ENCODE results near the gene VWF. TPM values are rescaled to one million over a fixed set of nuclear protein-coding genes. Genes with fewer than 3 reads are reported as not detected.
"Not testable (repeated sequence)": the region's sequence is repeated elsewhere in the genome, so short reads cannot be mapped to it uniquely, and the experiment has no call there.

Gene VWF
- total and polyA plus RNA-seq, 9 donors, result 47.8 to 98.6 (median 80.7) TPM

GRCh38 chr12:6025703-6026298 is 98.7 kb downstream of the VWF start:
- H3K36me3 ChIP-seq (ENCODE audit: control insufficient read depth, insufficient read depth, low read length); H3K27ac ChIP-seq (ENCODE audit: low read length); H3K27me3 ChIP-seq (ENCODE audit: control insufficient read depth, insufficient read depth, low read length); H3K4me1 ChIP-seq (ENCODE audit: control insufficient read depth, insufficient read depth, low read length); H3K9me3 ChIP-seq (replicated peaks; ENCODE audit: control insufficient read depth, low read depth, low read length); DNase-seq; H3K4me3 ChIP-seq (ENCODE audit: low read length): not testable (repeated sequence)
- 73% methylated on average over 6 of the region's 9 CpGs for WGBS (ENCODE audit: insufficient coverage)

- H3K4me3 ChIP-seq (ENCODE audit: low read length); H3K9me3 ChIP-seq (replicated peaks; ENCODE audit: control insufficient read depth, low read depth, low read length); H3K27me3 ChIP-seq (ENCODE audit: control insufficient read depth, insufficient read depth, low read length); H3K27ac ChIP-seq (ENCODE audit: low read length); H3K4me1 ChIP-seq (ENCODE audit: control insufficient read depth, insufficient read depth, low read length); DNase-seq; H3K36me3 ChIP-seq (ENCODE audit: control insufficient read depth, insufficient read depth, low read length): not testable (repeated sequence)
- 59% methylated on average over 2 of the region's 2 CpGs for WGBS (ENCODE audit: insufficient coverage)
Observed at GRCh38 chr12:6024066-6024465, 100.4 kb downstream of the VWF start.

GRCh38 chr12:6020930-6021329 is 103.5 kb downstream of the VWF start:
- 20% methylated on average over 1 of the region's 5 CpGs for WGBS (ENCODE audit: insufficient coverage)
- Histone ChIP-seq H3K36me3 (ENCODE audit: control insufficient read depth, insufficient read depth, low read length) (no peaks in the 10 kb centered on the region), H3K4me1 (ENCODE audit: control insufficient read depth, insufficient read depth, low read length) (no peaks in the 10 kb centered on the region), H3K9me3 (replicated peaks; ENCODE audit: control insufficient read depth, low read depth, low read length) (no peaks in the 10 kb centered on the region), H3K4me3 (ENCODE audit: low read length) (no peak overlapping the region), H3K27me3 (ENCODE audit: control insufficient read depth, insufficient read depth, low read length) (no peaks in the 10 kb centered on the region), H3K27ac (ENCODE audit: low read length) (no peak overlapping the region)
- DNase-seq, result peak; percentile 26

GRCh38 chr12:6020511-6020910 is 104.0 kb downstream of the VWF start:
- not testable (repeated sequence) for H3K4me1 ChIP-seq (ENCODE audit: control insufficient read depth, insufficient read depth, low read length); H3K4me3 ChIP-seq (ENCODE audit: low read length); H3K27ac ChIP-seq (ENCODE audit: low read length); H3K9me3 ChIP-seq (replicated peaks; ENCODE audit: control insufficient read depth, low read depth, low read length); H3K36me3 ChIP-seq (ENCODE audit: control insufficient read depth, insufficient read depth, low read length); H3K27me3 ChIP-seq (ENCODE audit: control insufficient read depth, insufficient read depth, low read length); DNase-seq
- 89% methylated on average over 3 of the region's 10 CpGs for WGBS (ENCODE audit: insufficient coverage)

GRCh38 chr12:6019256-6019655 is 105.2 kb downstream of the VWF start:
- H3K4me1 ChIP-seq (ENCODE audit: control insufficient read depth, insufficient read depth, low read length); H3K9me3 ChIP-seq (replicated peaks; ENCODE audit: control insufficient read depth, low read depth, low read length); H3K27me3 ChIP-seq (ENCODE audit: control insufficient read depth, insufficient read depth, low read length); H3K36me3 ChIP-seq (ENCODE audit: control insufficient read depth, insufficient read depth, low read length); H3K27ac ChIP-seq (ENCODE audit: low read length); DNase-seq; H3K4me3 ChIP-seq (ENCODE audit: low read length): not testable (repeated sequence)
- WGBS (ENCODE audit: insufficient coverage), result 96% methylated on average over 4 of the region's 24 CpGs

GRCh38 chr12:6018265-6018664 is 106.2 kb downstream of the VWF start:
- DNase-seq, result no peak
- no peaks in the 10 kb centered on the region for H3K27me3 ChIP-seq (ENCODE audit: control insufficient read depth, insufficient read depth, low read length)
- H3K4me3 ChIP-seq (ENCODE audit: low read length), result no peak overlapping the region
- no peaks in the 10 kb centered on the region for H3K4me1 ChIP-seq (ENCODE audit: control insufficient read depth, insufficient read depth, low read length)
- H3K36me3 ChIP-seq (ENCODE audit: control insufficient read depth, insufficient read depth, low read length), result no peaks in the 10 kb centered on the region
- 92% methylated on average over 6 of the region's 10 CpGs for WGBS (ENCODE audit: insufficient coverage)
- no peaks in the 10 kb centered on the region for H3K9me3 ChIP-seq (replicated peaks; ENCODE audit: control insufficient read depth, low read depth, low read length)
- H3K27ac ChIP-seq (ENCODE audit: low read length), result no peak overlapping the region

GRCh38 chr12:6016756-6017155 is 107.7 kb downstream of the VWF start:
- Histone ChIP-seq H3K9me3 (replicated peaks; ENCODE audit: control insufficient read depth, low read depth, low read length) (no peaks in the 10 kb centered on the region), H3K27ac (ENCODE audit: low read length) (no peak overlapping the region), H3K27me3 (ENCODE audit: control insufficient read depth, insufficient read depth, low read length) (no peaks in the 10 kb centered on the region), H3K4me1 (ENCODE audit: control insufficient read depth, insufficient read depth, low read length) (no peaks in the 10 kb centered on the region), H3K36me3 (ENCODE audit: control insufficient read depth, insufficient read depth, low read length) (no peaks in the 10 kb centered on the region), H3K4me3 (ENCODE audit: low read length) (no peak overlapping the region)
- DNase-seq, result no peak
- 79% methylated on average over 2 of the region's 7 CpGs for WGBS (ENCODE audit: insufficient coverage)

GRCh38 chr12:6016004-6016403 is 108.5 kb downstream of the VWF start:
- not testable (repeated sequence) for H3K36me3 ChIP-seq (ENCODE audit: control insufficient read depth, insufficient read depth, low read length); H3K27ac ChIP-seq (ENCODE audit: low read length)
- 91% methylated on average over 8 of the region's 12 CpGs for WGBS (ENCODE audit: insufficient coverage)

GRCh38 chr12:6015271-6015670 is 109.2 kb downstream of the VWF start:
- not testable (repeated sequence) for H3K9me3 ChIP-seq (replicated peaks; ENCODE audit: control insufficient read depth, low read depth, low read length); H3K36me3 ChIP-seq (ENCODE audit: control insufficient read depth, insufficient read depth, low read length); H3K27me3 ChIP-seq (ENCODE audit: control insufficient read depth, insufficient read depth, low read length)

More at GRCh38 chr12:6016004-6016403, 108.5 kb downstream of the VWF start:
- DNase-seq; H3K4me1 ChIP-seq (ENCODE audit: control insufficient read depth, insufficient read depth, low read length); H3K9me3 ChIP-seq (replicated peaks; ENCODE audit: control insufficient read depth, low read depth, low read length); H3K4me3 ChIP-seq (ENCODE audit: low read length); H3K27me3 ChIP-seq (ENCODE audit: control insufficient read depth, insufficient read depth, low read length): not testable (repeated sequence)

GRCh38 chr12:6010631-6011350 is 113.7 kb downstream of the VWF start:
- H3K36me3 ChIP-seq (ENCODE audit: control insufficient read depth, insufficient read depth, low read length); DNase-seq: not testable (repeated sequence)

More at GRCh38 chr12:6015271-6015670, 109.2 kb downstream of the VWF start:
- not testable (repeated sequence) for DNase-seq; H3K4me3 ChIP-seq (ENCODE audit: low read length); H3K4me1 ChIP-seq (ENCODE audit: control insufficient read depth, insufficient read depth, low read length); H3K27ac ChIP-seq (ENCODE audit: low read length)
- no CpG with 5 or more reads among the region's 3 CpGs for WGBS (ENCODE audit: insufficient coverage)

More at GRCh38 chr12:6010631-6011350, 113.7 kb downstream of the VWF start:
- not testable (repeated sequence) for H3K27me3 ChIP-seq (ENCODE audit: control insufficient read depth, insufficient read depth, low read length); H3K4me3 ChIP-seq (ENCODE audit: low read length); H3K4me1 ChIP-seq (ENCODE audit: control insufficient read depth, insufficient read depth, low read length); H3K27ac ChIP-seq (ENCODE audit: low read length); H3K9me3 ChIP-seq (replicated peaks; ENCODE audit: control insufficient read depth, low read depth, low read length)
- no CpG with 5 or more reads among the region's 4 CpGs for WGBS (ENCODE audit: insufficient coverage)

Measured in muscle of leg (tissue), 11 donors.